Measurements from ENCODE around the gene GORASP1. TPM values are rescaled to one million over a fixed set of nuclear protein-coding genes. Genes with fewer than 3 reads are reported as not detected.

GORASP1 gene
- total and polyA plus RNA-seq, 2 experiments from 2014 or later: 10.3 to 38.3 TPM

DNA sequence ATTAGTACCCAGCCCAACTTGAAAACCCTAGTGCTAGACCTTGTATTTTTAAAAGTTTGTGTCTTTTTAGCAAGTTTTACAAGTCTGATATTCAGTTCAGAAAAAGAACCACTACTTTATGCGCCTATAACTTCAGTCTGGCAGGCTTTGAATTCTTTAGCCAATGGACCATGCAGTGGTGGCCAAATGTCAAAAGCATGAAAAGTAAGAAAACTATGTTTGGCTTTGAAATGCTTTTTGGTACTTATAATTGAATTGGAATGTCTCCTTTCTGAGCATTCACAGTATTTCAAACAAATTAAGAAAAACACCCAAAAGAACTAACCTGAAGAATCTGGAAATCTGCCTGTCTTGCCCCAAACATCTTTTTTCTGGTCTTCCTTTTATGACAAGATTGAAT, 42.8 kb downstream of the GORASP1 start (continued):
- TF ChIP-seq, protein P1, sequence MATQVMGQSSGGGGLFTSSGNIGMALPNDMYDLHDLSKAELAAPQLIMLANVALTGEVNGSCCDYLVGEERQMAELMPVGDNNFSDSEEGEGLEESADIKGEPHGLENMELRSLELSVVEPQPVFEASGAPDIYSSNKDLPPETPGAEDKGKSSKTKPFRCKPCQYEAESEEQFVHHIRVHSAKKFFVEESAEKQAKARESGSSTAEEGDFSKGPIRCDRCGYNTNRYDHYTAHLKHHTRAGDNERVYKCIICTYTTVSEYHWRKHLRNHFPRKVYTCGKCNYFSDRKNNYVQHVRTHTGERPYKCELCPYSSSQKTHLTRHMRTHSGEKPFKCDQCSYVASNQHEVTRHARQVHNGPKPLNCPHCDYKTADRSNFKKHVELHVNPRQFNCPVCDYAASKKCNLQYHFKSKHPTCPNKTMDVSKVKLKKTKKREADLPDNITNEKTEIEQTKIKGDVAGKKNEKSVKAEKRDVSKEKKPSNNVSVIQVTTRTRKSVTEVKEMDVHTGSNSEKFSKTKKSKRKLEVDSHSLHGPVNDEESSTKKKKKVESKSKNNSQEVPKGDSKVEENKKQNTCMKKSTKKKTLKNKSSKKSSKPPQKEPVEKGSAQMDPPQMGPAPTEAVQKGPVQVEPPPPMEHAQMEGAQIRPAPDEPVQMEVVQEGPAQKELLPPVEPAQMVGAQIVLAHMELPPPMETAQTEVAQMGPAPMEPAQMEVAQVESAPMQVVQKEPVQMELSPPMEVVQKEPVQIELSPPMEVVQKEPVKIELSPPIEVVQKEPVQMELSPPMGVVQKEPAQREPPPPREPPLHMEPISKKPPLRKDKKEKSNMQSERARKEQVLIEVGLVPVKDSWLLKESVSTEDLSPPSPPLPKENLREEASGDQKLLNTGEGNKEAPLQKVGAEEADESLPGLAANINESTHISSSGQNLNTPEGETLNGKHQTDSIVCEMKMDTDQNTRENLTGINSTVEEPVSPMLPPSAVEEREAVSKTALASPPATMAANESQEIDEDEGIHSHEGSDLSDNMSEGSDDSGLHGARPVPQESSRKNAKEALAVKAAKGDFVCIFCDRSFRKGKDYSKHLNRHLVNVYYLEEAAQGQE (IDR thresholded peaks at IDR 0.05; ENCODE audit: unreplicated experiment): no peak
- TF ChIP-seq NANOG (IDR thresholded peaks at IDR 0.05; ENCODE audit: borderline replicate concordance) (no peak), STAT1 (IDR thresholded peaks at IDR 0.05; ENCODE audit: unreplicated experiment) (no peak), JUNB (IDR thresholded peaks at IDR 0.05; ENCODE audit: unreplicated experiment) (no peak)

DNA sequence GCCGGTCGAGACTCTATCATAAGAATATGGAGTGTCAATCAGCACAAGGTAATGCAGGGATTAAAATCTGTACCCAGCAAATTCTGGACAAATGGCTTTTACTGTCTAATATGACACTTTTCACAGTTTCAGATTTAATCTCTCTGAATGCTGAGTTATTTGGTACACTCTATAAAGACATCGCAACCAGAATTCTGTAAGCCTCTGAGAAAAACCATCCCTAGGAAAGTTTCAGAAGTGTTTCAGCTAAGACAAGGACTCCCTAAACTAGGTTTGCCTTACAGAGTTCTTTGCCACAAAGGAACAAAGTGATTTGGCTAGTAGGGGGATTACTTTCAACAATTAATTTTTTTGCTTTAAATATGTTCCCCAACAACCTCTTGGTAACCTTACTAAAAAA, 44.3 kb downstream of the GORASP1 start:
- Histone ChIP-seq H4K20me1 (replicated peaks; ENCODE audit: insufficient read depth) (peaks cover 16% of the 10 kb centered on the region; the same call in 1 of the 2 replicates), H3F3A (replicated peaks; ENCODE audit: low read depth) (no peaks in the 10 kb centered on the region), H3K9me2 (ENCODE audit: insufficient read depth) (no peaks in the 10 kb centered on the region), H2AFZ (no peak overlapping the region), H3K27me3 (ENCODE audit: insufficient read depth) (no peaks in the 10 kb centered on the region), H3K4me2 (no peak overlapping the region), H3K27ac (ENCODE audit: low read depth) (no peak overlapping the region), H3K36me3 (ENCODE audit: insufficient read depth) (0 out of 2 replicates have a peak, but pooled peaks cover 5% of the 10 kb centered on the region), H3K4me3 (no peak overlapping the region), H3K4me1 (ENCODE audit: insufficient read depth) (no peaks in the 10 kb centered on the region), H3K79me2 (replicated peaks; ENCODE audit: insufficient read depth) (peaks cover 72% of the 10 kb centered on the region)
- ATAC-seq: no peak
- no peak for DNase-seq (ENCODE audit: low spot score)
- H3K9me3 Mint-ChIP-seq: no peaks in the 10 kb centered on the region
- H3K27me3 Mint-ChIP-seq (ENCODE audit: insufficient read depth, low read depth, poor library complexity): peaks cover 1% of the 10 kb centered on the region
- TF ChIP-seq JUNB (IDR thresholded peaks at IDR 0.05; ENCODE audit: unreplicated experiment) (no peak), ZNF331 (CRISPR knock-in tag; IDR thresholded peaks at IDR 0.05; ENCODE audit: low read depth) (no peak), CREB1 (CRISPR knock-in tag; IDR thresholded peaks at IDR 0.05; ENCODE audit: low read depth) (no peak), ZNF114 (CRISPR knock-in tag; IDR thresholded peaks at IDR 0.05) (no peak), EZH2phosphoT487 (IDR thresholded peaks at IDR 0.05; ENCODE audit: unreplicated experiment) (no peak), EZH2 (IDR thresholded peaks at IDR 0.05; ENCODE audit: low read depth, unreplicated experiment) (no peak)
- TF ChIP-seq, protein P2, sequence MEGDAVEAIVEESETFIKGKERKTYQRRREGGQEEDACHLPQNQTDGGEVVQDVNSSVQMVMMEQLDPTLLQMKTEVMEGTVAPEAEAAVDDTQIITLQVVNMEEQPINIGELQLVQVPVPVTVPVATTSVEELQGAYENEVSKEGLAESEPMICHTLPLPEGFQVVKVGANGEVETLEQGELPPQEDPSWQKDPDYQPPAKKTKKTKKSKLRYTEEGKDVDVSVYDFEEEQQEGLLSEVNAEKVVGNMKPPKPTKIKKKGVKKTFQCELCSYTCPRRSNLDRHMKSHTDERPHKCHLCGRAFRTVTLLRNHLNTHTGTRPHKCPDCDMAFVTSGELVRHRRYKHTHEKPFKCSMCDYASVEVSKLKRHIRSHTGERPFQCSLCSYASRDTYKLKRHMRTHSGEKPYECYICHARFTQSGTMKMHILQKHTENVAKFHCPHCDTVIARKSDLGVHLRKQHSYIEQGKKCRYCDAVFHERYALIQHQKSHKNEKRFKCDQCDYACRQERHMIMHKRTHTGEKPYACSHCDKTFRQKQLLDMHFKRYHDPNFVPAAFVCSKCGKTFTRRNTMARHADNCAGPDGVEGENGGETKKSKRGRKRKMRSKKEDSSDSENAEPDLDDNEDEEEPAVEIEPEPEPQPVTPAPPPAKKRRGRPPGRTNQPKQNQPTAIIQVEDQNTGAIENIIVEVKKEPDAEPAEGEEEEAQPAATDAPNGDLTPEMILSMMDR (conservative IDR thresholded peaks at IDR 0.05; ENCODE audit: low read depth in 2 of 2): no peak
- TF ChIP-seq, protein P3, sequence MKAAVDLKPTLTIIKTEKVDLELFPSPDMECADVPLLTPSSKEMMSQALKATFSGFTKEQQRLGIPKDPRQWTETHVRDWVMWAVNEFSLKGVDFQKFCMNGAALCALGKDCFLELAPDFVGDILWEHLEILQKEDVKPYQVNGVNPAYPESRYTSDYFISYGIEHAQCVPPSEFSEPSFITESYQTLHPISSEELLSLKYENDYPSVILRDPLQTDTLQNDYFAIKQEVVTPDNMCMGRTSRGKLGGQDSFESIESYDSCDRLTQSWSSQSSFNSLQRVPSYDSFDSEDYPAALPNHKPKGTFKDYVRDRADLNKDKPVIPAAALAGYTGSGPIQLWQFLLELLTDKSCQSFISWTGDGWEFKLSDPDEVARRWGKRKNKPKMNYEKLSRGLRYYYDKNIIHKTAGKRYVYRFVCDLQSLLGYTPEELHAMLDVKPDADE (IDR thresholded peaks at IDR 0.05): no peak
- TF ChIP-seq, protein P4, sequence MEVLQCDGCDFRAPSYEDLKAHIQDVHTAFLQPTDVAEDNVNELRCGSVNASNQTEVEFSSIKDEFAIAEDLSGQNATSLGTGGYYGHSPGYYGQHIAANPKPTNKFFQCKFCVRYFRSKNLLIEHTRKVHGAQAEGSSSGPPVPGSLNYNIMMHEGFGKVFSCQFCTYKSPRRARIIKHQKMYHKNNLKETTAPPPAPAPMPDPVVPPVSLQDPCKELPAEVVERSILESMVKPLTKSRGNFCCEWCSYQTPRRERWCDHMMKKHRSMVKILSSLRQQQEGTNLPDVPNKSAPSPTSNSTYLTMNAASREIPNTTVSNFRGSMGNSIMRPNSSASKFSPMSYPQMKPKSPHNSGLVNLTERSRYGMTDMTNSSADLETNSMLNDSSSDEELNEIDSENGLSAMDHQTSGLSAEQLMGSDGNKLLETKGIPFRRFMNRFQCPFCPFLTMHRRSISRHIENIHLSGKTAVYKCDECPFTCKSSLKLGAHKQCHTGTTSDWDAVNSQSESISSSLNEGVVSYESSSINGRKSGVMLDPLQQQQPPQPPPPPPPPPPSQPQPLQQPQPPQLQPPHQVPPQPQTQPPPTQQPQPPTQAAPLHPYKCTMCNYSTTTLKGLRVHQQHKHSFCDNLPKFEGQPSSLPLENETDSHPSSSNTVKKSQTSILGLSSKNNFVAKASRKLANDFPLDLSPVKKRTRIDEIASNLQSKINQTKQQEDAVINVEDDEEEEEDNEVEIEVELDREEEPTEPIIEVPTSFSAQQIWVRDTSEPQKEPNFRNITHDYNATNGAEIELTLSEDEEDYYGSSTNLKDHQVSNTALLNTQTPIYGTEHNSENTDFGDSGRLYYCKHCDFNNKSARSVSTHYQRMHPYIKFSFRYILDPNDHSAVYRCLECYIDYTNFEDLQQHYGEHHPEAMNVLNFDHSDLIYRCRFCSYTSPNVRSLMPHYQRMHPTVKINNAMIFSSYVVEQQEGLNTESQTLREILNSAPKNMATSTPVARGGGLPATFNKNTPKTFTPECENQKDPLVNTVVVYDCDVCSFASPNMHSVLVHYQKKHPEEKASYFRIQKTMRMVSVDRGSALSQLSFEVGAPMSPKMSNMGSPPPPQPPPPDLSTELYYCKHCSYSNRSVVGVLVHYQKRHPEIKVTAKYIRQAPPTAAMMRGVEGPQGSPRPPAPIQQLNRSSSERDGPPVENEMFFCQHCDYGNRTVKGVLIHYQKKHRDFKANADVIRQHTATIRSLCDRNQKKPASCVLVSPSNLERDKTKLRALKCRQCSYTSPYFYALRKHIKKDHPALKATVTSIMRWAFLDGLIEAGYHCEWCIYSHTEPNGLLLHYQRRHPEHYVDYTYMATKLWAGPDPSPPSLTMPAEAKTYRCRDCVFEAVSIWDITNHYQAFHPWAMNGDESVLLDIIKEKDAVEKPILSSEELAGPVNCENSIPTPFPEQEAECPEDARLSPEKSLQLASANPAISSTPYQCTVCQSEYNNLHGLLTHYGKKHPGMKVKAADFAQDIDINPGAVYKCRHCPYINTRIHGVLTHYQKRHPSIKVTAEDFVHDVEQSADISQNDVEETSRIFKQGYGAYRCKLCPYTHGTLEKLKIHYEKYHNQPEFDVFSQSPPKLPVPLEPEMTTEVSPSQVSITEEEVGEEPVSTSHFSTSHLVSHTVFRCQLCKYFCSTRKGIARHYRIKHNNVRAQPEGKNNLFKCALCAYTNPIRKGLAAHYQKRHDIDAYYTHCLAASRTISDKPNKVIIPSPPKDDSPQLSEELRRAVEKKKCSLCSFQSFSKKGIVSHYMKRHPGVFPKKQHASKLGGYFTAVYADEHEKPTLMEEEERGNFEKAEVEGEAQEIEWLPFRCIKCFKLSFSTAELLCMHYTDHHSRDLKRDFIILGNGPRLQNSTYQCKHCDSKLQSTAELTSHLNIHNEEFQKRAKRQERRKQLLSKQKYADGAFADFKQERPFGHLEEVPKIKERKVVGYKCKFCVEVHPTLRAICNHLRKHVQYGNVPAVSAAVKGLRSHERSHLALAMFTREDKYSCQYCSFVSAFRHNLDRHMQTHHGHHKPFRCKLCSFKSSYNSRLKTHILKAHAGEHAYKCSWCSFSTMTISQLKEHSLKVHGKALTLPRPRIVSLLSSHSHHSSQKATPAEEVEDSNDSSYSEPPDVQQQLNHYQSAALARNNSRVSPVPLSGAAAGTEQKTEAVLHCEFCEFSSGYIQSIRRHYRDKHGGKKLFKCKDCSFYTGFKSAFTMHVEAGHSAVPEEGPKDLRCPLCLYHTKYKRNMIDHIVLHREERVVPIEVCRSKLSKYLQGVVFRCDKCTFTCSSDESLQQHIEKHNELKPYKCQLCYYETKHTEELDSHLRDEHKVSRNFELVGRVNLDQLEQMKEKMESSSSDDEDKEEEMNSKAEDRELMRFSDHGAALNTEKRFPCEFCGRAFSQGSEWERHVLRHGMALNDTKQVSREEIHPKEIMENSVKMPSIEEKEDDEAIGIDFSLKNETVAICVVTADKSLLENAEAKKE (CRISPR knock-in tag; IDR thresholded peaks at IDR 0.05): no peak
- H3K4me1 Mint-ChIP-seq: no peaks in the 10 kb centered on the region; the same call in 2 of the 3 replicates
- no peak overlapping the region for H3K27ac Mint-ChIP-seq
- no peak overlapping the region for H3K4me3 Mint-ChIP-seq
- H3K36me3 Mint-ChIP-seq (ENCODE audit: low read depth): peaks cover 14% of the 10 kb centered on the region
